ENCODE results near the gene DCAF8L2.
"Not testable (repeated sequence)": the region's sequence is repeated elsewhere in the genome, so short reads cannot be mapped to it uniquely, and the experiment has no call there.

Gene DCAF8L2

GRCh38 chrX:27590044-27590443 lies at the start of gene DCAF8L2:
TSS of gene DCAF8L2 (plus strand) at chrX:27590344. CDS start at chrX:27746896, 156,552 bp downstream.
- no peak for DNase-seq

GRCh38 chrX:27541161-27541560 lies 49.0 kb upstream of the DCAF8L2 start:
- DNase-seq, result not testable (repeated sequence)

GRCh38 chrX:27548624-27549023 lies 41.5 kb upstream of the DCAF8L2 start:
- no peak for DNase-seq

- no peak for DNase-seq
These were observed 40.5 kb upstream of the DCAF8L2 start for GRCh38 chrX:27549688-27550087.

- DNase-seq, result no peak
These were observed 34.6 kb upstream of the DCAF8L2 start for GRCh38 chrX:27555514-27555913.

- DNase-seq, result no peak
These were observed 24.2 kb upstream of the DCAF8L2 start for GRCh38 chrX:27565992-27566391.

GRCh38 chrX:27571164-27571563 lies 19.0 kb upstream of the DCAF8L2 start:
- DNase-seq, result no peak

- no peak for DNase-seq
These were observed 14.6 kb upstream of the DCAF8L2 start for GRCh38 chrX:27575565-27575964.

- DNase-seq, result no peak
These were observed 6.2 kb upstream of the DCAF8L2 start for GRCh38 chrX:27583976-27584375.

GRCh38 chrX:27591938-27592337 lies 1.8 kb downstream of the DCAF8L2 start:
- DNase-seq, result no peak

GRCh38 chrX:27597508-27597907 lies 7.4 kb downstream of the DCAF8L2 start:
- DNase-seq, result no peak

GRCh38 chrX:27598312-27598711 lies 8.2 kb downstream of the DCAF8L2 start:
- no peak for DNase-seq

- no peak for DNase-seq
These were observed 9.8 kb downstream of the DCAF8L2 start for GRCh38 chrX:27599928-27600327.

GRCh38 chrX:27600686-27601085 lies 10.5 kb downstream of the DCAF8L2 start:
- DNase-seq, result no peak

- no peak for DNase-seq
These were observed 18.5 kb downstream of the DCAF8L2 start for GRCh38 chrX:27608671-27609070.

- no peak for DNase-seq
These were observed 29.3 kb downstream of the DCAF8L2 start for GRCh38 chrX:27619459-27619858.

GRCh38 chrX:27619975-27620374 lies 29.8 kb downstream of the DCAF8L2 start:
- DNase-seq, result no peak

- no peak for DNase-seq
These were observed 32.7 kb downstream of the DCAF8L2 start for GRCh38 chrX:27622883-27623282.

- DNase-seq, result no peak
These were observed 35.9 kb downstream of the DCAF8L2 start for GRCh38 chrX:27626066-27626465.

GRCh38 chrX:27633328-27633727 lies 43.2 kb downstream of the DCAF8L2 start:
- DNase-seq, result no peak

GRCh38 chrX:27656581-27656980 lies 66.4 kb downstream of the DCAF8L2 start:
- no peak for DNase-seq

GRCh38 chrX:27660878-27661277 lies 70.7 kb downstream of the DCAF8L2 start:
- no peak for DNase-seq

- no peak for DNase-seq
These were observed 81.1 kb downstream of the DCAF8L2 start for GRCh38 chrX:27671234-27671633.

- DNase-seq, result no peak
These were observed 84.3 kb downstream of the DCAF8L2 start for GRCh38 chrX:27674491-27674890.

GRCh38 chrX:27675493-27675892 lies 85.3 kb downstream of the DCAF8L2 start:
- DNase-seq, result no peak

GRCh38 chrX:27679281-27679680 lies 89.1 kb downstream of the DCAF8L2 start:
- no peak for DNase-seq

All from NCI-H1436 (cell line).